ENCODE data around the gene CDC7. TPM values are rescaled to one million over a fixed set of nuclear protein-coding genes. Genes with fewer than 3 reads are reported as not detected.

CDC7 gene
- total and polyA plus RNA-seq, 9 of the 15 experiments (the other 6 are each of a cell fraction or from before 2014, with no cell fraction given): 22.3 to 66.8 (median 44.2) TPM

DNA sequence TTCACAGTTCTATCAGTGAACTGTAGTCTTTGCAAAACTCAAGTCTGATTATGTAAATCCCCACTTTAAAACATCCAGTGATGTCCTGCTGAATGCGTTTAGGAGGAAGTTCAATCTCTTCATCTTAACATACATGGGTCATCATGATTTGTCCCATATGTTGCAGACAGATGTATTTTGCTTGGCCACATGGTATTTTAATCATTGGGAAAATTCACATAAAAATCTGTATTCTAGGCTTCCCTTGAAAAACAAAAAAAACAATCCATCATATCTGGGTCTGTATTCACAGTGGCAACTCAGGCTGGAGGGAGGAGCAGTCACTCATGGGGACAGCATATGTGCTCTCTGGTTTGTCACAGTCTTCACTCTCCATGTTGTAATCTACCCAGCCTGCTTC, 44.8 kb upstream of the CDC7 start:
- Histone ChIP-seq H3K4me3 (no peak overlapping the region), H2AFZ (ENCODE audit: low read depth, low read length) (no peak overlapping the region), H3K4me1 (replicated peaks in 1 of 2; ENCODE audit: control insufficient read depth in 2 of 2, insufficient read depth in 2 of 2, low read length in 2 of 2) (no peaks in the 10 kb centered on the region), H3K79me2 (ENCODE audit: control insufficient read depth, insufficient read depth, low read length) (no peaks in the 10 kb centered on the region), H3K27ac (ENCODE audit: extremely low read depth, low read depth, low read length) (no peak overlapping the region), H3K9me1 (ENCODE audit: control insufficient read depth, insufficient read depth, low read length) (no peaks in the 10 kb centered on the region), H3K9me3 (replicated peaks; ENCODE audit: control insufficient read depth, insufficient read depth, low read depth, low read length) (0 out of 2 replicates have a peak, but pooled peaks cover 2% of the 10 kb centered on the region), H3K27me3 (ENCODE audit: control insufficient read depth in 2 of 2, insufficient read depth in 2 of 2, low read length in 2 of 2) (no peaks in the 10 kb centered on the region; a peak in 2 of 5 replicates), H3K4me2 (ENCODE audit: insufficient read depth, low read length) (no peak overlapping the region), H3K36me3 (ENCODE audit: control insufficient read depth, insufficient read depth, low read length) (no peaks in the 10 kb centered on the region), H3K9ac (ENCODE audit: insufficient read depth in 1 of 2, low read depth in 2 of 2, low read length in 2 of 2) (no peak overlapping the region), H4K20me1 (replicated peaks; ENCODE audit: control insufficient read depth, insufficient read depth, low read length) (no peaks in the 10 kb centered on the region)
- BruUV-seq (replicated peaks): no TSS peak
- intact Hi-C loops (cut with micrococcal nuclease) (no loop called here), in situ Hi-C loops (cut with MboI) (no loop called here)
- CTCF ChIA-PET (ENCODE audit: low intra/inter-chr PET ratio): no interaction called here
- no peak for TF ChIP-seq ZC3H8 (IDR thresholded peaks at IDR 0.05)
- TF ChIP-seq GATAD2A (IDR thresholded peaks at IDR 0.05): no peak
- TF ChIP-seq KDM4B (IDR thresholded peaks at IDR 0.05; ENCODE audit: borderline replicate concordance in 2 of 2, low read depth in 1 of 2): no peak
- TF ChIP-seq SMAD4 (CRISPR knock-in tag; conservative IDR thresholded peaks at IDR 0.05): no peak
- no peak for TF ChIP-seq FOXM1 (IDR thresholded peaks at IDR 0.05; ENCODE audit: low read depth)
- no peak for TF ChIP-seq FOXM1 (CRISPR knock-in tag; IDR thresholded peaks at IDR 0.05; ENCODE audit: low read depth)
- no peak for TF ChIP-seq ZNF197 (CRISPR knock-in tag; IDR thresholded peaks at IDR 0.05; ENCODE audit: low read depth)
- TF ChIP-seq, protein P1, sequence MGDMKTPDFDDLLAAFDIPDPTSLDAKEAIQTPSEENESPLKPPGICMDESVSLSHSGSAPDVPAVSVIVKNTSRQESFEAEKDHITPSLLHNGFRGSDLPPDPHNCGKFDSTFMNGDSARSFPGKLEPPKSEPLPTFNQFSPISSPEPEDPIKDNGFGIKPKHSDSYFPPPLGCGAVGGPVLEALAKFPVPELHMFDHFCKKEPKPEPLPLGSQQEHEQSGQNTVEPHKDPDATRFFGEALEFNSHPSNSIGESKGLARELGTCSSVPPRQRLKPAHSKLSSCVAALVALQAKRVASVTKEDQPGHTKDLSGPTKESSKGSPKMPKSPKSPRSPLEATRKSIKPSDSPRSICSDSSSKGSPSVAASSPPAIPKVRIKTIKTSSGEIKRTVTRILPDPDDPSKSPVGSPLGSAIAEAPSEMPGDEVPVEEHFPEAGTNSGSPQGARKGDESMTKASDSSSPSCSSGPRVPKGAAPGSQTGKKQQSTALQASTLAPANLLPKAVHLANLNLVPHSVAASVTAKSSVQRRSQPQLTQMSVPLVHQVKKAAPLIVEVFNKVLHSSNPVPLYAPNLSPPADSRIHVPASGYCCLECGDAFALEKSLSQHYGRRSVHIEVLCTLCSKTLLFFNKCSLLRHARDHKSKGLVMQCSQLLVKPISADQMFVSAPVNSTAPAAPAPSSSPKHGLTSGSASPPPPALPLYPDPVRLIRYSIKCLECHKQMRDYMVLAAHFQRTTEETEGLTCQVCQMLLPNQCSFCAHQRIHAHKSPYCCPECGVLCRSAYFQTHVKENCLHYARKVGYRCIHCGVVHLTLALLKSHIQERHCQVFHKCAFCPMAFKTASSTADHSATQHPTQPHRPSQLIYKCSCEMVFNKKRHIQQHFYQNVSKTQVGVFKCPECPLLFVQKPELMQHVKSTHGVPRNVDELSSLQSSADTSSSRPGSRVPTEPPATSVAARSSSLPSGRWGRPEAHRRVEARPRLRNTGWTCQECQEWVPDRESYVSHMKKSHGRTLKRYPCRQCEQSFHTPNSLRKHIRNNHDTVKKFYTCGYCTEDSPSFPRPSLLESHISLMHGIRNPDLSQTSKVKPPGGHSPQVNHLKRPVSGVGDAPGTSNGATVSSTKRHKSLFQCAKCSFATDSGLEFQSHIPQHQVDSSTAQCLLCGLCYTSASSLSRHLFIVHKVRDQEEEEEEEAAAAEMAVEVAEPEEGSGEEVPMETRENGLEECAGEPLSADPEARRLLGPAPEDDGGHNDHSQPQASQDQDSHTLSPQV (IDR thresholded peaks at IDR 0.05): no peak
- no peak for TF ChIP-seq ZNF436 (CRISPR knock-in tag; IDR thresholded peaks at IDR 0.05)
- no peak for TF ChIP-seq ZNF232 (CRISPR knock-in tag; IDR thresholded peaks at IDR 0.05)
- TF ChIP-seq TCF3 (CRISPR knock-in tag; IDR thresholded peaks at IDR 0.05): no peak
- TF ChIP-seq CC2D1A (IDR thresholded peaks at IDR 0.05): no peak
- TF ChIP-seq NFYB (IDR thresholded peaks at IDR 0.05; ENCODE audit: extremely low read depth, insufficient read length): no peak
- no peak for TF ChIP-seq ZNF583 (CRISPR knock-in tag; IDR thresholded peaks at IDR 0.05)
- TF ChIP-seq, protein P2, sequence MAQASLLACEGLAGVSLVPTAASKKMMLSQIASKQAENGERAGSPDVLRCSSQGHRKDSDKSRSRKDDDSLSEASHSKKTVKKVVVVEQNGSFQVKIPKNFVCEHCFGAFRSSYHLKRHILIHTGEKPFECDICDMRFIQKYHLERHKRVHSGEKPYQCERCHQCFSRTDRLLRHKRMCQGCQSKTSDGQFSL (CRISPR knock-in tag; IDR thresholded peaks at IDR 0.05): no peak
- TF ChIP-seq, protein P2 (tag; IDR thresholded peaks at IDR 0.05): no peak
- TF ChIP-seq, protein P3, sequence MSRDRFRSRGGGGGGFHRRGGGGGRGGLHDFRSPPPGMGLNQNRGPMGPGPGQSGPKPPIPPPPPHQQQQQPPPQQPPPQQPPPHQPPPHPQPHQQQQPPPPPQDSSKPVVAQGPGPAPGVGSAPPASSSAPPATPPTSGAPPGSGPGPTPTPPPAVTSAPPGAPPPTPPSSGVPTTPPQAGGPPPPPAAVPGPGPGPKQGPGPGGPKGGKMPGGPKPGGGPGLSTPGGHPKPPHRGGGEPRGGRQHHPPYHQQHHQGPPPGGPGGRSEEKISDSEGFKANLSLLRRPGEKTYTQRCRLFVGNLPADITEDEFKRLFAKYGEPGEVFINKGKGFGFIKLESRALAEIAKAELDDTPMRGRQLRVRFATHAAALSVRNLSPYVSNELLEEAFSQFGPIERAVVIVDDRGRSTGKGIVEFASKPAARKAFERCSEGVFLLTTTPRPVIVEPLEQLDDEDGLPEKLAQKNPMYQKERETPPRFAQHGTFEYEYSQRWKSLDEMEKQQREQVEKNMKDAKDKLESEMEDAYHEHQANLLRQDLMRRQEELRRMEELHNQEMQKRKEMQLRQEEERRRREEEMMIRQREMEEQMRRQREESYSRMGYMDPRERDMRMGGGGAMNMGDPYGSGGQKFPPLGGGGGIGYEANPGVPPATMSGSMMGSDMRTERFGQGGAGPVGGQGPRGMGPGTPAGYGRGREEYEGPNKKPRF (IDR thresholded peaks at IDR 0.05; ENCODE audit: low read depth, low read length): no peak
- no peak for TF ChIP-seq ZNF707 (CRISPR knock-in tag; conservative IDR thresholded peaks at IDR 0.05)
- FAIRE-seq (no peak), DNase-seq (ENCODE audit: extremely low read depth in 1 of 4, low spot score in 3 of 4) (no peak), ATAC-seq (no peak; the same call in 2 of the 3 replicates)
- WGBS (ENCODE audit: insufficient coverage, low coverage, missing lambda C conversion rate): 0% methylated on average over 1 of the region's 1 CpG
- POLR2A ChIA-PET: no interaction called here
